ENCODE results near the gene ZNF789. TPM values are rescaled to one million over a fixed set of nuclear protein-coding genes. Genes with fewer than 3 reads are reported as not detected.
A peak's percentile ranks its signal among the peaks of the same experiment; 100 is the strongest.

The ZNF789 gene
- total and polyA plus RNA-seq, 9 of the 15 experiments (the other 6 are each of a cell fraction or from before 2014, with no cell fraction given): 6.1 to 57.0 (median 24.8) TPM

DNA sequence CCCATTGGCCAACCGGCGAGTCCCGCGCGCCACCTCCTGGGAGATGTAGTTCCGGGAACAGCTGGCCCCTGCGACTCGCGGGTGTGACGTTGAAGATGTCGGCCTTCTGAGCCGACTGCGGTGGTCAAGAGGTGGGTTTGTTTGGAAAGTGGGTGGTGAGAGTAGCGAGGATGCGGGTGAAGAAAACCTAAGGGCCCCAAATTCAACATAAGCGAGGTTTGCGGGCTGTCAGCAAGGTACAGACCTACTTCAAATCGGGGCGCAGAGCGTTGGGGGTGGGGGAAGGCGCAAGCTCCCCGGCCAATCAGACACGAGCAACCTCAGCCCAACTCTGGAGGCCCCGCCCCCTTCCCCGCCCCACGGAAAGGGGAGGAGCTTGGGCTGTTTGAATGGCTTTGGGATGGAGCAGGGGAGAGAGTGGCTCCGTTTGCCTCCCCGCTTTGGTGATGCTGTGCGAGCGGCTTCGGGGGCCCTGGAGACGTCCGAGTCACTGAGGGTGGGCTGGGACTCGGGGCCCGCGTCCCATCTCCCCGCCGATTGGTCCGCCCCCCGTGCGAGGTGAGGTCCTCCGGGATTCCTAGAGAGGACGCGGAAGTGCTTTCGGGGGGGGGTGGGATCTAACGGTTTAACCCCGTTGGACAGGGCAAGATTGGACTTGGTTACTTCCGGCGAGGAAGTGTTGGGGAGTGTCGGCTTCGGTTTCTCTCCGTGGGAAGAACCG is 32.1 kb downstream of the ZNF789 start, which contains the start of gene ZKSCAN5 (continued):
- TF ChIP-seq NUFIP1 (IDR thresholded peaks at IDR 0.05; ENCODE audit: partially characterized antibody) (no peak), NELFE (IDR thresholded peaks at IDR 0.05; ENCODE audit: insufficient read depth, insufficient read length) (no peak), CHD1 (IDR thresholded peaks at IDR 0.05; ENCODE audit: low read length) (no peak), PURB (CRISPR knock-in tag; IDR thresholded peaks at IDR 0.05; ENCODE audit: low read depth) (no peak), MIER1 (IDR thresholded peaks at IDR 0.05; ENCODE audit: low read depth) (no peak), PML (IDR thresholded peaks at IDR 0.05; ENCODE audit: low read length) (peak; percentile 80; the same call in 1 of the 2 replicates), HNRNPUL1 (IDR thresholded peaks at IDR 0.05; ENCODE audit: low read length) (no peak), ZNF696 (CRISPR knock-in tag; conservative IDR thresholded peaks at IDR 0.05) (no peak), NFATC3 (IDR thresholded peaks at IDR 0.05) (no peak), EGR1 (conservative IDR thresholded peaks at IDR 0.05) (peak; percentile 18; the same call in 1 of the 2 replicates), TAF7 (tag; IDR thresholded peaks at IDR 0.05) (peak; percentile 91), RBM39 (optimal IDR thresholded peaks at IDR 0.05; ENCODE audit: low read depth, low read length) (no peak), TAF9B (IDR thresholded peaks at IDR 0.05; ENCODE audit: partially characterized antibody) (peak; percentile 93), ERF (CRISPR knock-in tag; IDR thresholded peaks at IDR 0.05) (peak; percentile 9; the same call in 1 of the 2 replicates), ZNF551 (CRISPR knock-in tag; IDR thresholded peaks at IDR 0.05) (no peak), ZEB2 (IDR thresholded peaks at IDR 0.05) (no peak)
- TF ChIP-seq, protein P1, sequence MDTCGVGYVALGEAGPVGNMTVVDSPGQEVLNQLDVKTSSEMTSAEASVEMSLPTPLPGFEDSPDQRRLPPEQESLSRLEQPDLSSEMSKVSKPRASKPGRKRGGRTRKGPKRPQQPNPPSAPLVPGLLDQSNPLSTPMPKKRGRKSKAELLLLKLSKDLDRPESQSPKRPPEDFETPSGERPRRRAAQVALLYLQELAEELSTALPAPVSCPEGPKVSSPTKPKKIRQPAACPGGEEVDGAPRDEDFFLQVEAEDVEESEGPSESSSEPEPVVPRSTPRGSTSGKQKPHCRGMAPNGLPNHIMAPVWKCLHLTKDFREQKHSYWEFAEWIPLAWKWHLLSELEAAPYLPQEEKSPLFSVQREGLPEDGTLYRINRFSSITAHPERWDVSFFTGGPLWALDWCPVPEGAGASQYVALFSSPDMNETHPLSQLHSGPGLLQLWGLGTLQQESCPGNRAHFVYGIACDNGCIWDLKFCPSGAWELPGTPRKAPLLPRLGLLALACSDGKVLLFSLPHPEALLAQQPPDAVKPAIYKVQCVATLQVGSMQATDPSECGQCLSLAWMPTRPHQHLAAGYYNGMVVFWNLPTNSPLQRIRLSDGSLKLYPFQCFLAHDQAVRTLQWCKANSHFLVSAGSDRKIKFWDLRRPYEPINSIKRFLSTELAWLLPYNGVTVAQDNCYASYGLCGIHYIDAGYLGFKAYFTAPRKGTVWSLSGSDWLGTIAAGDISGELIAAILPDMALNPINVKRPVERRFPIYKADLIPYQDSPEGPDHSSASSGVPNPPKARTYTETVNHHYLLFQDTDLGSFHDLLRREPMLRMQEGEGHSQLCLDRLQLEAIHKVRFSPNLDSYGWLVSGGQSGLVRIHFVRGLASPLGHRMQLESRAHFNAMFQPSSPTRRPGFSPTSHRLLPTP (IDR thresholded peaks at IDR 0.05; ENCODE audit: borderline replicate concordance, extremely low read depth, insufficient read length): no peak
- TF ChIP-seq, protein P2, sequence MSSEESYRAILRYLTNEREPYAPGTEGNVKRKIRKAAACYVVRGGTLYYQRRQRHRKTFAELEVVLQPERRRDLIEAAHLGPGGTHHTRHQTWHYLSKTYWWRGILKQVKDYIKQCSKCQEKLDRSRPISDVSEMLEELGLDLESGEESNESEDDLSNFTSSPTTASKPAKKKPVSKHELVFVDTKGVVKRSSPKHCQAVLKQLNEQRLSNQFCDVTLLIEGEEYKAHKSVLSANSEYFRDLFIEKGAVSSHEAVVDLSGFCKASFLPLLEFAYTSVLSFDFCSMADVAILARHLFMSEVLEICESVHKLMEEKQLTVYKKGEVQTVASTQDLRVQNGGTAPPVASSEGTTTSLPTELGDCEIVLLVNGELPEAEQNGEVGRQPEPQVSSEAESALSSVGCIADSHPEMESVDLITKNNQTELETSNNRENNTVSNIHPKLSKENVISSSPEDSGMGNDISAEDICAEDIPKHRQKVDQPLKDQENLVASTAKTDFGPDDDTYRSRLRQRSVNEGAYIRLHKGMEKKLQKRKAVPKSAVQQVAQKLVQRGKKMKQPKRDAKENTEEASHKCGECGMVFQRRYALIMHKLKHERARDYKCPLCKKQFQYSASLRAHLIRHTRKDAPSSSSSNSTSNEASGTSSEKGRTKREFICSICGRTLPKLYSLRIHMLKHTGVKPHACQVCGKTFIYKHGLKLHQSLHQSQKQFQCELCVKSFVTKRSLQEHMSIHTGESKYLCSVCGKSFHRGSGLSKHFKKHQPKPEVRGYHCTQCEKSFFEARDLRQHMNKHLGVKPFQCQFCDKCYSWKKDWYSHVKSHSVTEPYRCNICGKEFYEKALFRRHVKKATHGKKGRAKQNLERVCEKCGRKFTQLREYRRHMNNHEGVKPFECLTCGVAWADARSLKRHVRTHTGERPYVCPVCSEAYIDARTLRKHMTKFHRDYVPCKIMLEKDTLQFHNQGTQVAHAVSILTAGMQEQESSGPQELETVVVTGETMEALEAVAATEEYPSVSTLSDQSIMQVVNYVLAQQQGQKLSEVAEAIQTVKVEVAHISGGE (CRISPR knock-in tag; IDR thresholded peaks at IDR 0.05): peak in 2 of 3 experiments; percentile 27 to 81; a peak in 2 of 6 replicates
- TF ChIP-seq, protein P3, sequence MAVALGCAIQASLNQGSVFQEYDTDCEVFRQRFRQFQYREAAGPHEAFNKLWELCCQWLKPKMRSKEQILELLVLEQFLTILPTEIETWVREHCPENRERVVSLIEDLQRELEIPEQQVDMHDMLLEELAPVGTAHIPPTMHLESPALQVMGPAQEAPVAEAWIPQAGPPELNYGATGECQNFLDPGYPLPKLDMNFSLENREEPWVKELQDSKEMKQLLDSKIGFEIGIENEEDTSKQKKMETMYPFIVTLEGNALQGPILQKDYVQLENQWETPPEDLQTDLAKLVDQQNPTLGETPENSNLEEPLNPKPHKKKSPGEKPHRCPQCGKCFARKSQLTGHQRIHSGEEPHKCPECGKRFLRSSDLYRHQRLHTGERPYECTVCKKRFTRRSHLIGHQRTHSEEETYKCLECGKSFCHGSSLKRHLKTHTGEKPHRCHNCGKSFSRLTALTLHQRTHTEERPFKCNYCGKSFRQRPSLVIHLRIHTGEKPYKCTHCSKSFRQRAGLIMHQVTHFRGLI (CRISPR knock-in tag; IDR thresholded peaks at IDR 0.05): no peak
- TF ChIP-seq, protein P4, sequence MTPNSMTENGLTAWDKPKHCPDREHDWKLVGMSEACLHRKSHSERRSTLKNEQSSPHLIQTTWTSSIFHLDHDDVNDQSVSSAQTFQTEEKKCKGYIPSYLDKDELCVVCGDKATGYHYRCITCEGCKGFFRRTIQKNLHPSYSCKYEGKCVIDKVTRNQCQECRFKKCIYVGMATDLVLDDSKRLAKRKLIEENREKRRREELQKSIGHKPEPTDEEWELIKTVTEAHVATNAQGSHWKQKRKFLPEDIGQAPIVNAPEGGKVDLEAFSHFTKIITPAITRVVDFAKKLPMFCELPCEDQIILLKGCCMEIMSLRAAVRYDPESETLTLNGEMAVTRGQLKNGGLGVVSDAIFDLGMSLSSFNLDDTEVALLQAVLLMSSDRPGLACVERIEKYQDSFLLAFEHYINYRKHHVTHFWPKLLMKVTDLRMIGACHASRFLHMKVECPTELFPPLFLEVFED (CRISPR knock-in tag; conservative IDR thresholded peaks at IDR 0.05): peak; percentile 82; the same call in 1 of the 2 replicates

All from K562 (cell line).